Gastrocnemius medialis (tissue), 4 donors: ENCODE data around the gene C3orf62. TPM values are rescaled to one million over a fixed set of nuclear protein-coding genes. Genes with fewer than 3 reads are reported as not detected.
"Not testable (repeated sequence)": the region's sequence is repeated elsewhere in the genome, so short reads cannot be mapped to it uniquely, and the experiment has no call there.

ENCODE experiments used
- ATAC-seq, 2 donors: fragments of 150-250 bp; one replicate each; pipeline ENCODE4 v1.9.1; 2016
- DNase-seq, 2 donors: peaks; one replicate each; pipeline ENCODE4 v3.0.0-alpha.2; 2019
- H3K27ac ChIP-seq, 4 donors: fragments of 200-600 bp; sonication (generic); 1 replicate in 1 of 4; 2 replicates in 3 of 4; pipeline ENCODE4 v1.5.1; 2016 to 2018; ENCODE audit warnings: mild to moderate bottlenecking in 2 of 4, moderate library complexity in 1 of 4
- H3K27me3 ChIP-seq, 3 donors: fragments of 200-600 bp; sonication (generic) in 2 of 3; 1 replicate in 1 of 3; 2 replicates in 2 of 3; pipeline versions ENCODE4 v1.5.1 to v1.6.0; 2016 to 2019; ENCODE audit warnings: mild to moderate bottlenecking in 1 of 3, moderate library complexity in 1 of 3
- H3K36me3 ChIP-seq, 2 donors: fragments of 200-600 bp; sonication (generic) in 1 of 2; one replicate each; pipeline ENCODE4 v1.5.1; 2017 to 2018
- H3K4me1 ChIP-seq, 2 donors: fragments of 200-600 bp; sonication (generic) in 1 of 2; one replicate each; pipeline ENCODE4 v1.5.1; 2016 to 2017; ENCODE audit warnings: mild to moderate bottlenecking in 2 of 2
- H3K4me3 ChIP-seq, 4 donors: fragments of 200-600 bp; sonication (generic) in 3 of 4; 1 replicate in 1 of 4; 2 replicates in 3 of 4; pipeline ENCODE4 v1.5.1; 2016 to 2019; ENCODE audit warnings: mild to moderate bottlenecking in 2 of 4
- H3K9me3 ChIP-seq, 3 donors: fragments of 200-600 bp; sonication (generic) in 2 of 3; 1 replicate in 1 of 3; 2 replicates in 2 of 3; pipeline ENCODE4 v1.5.1; 2016 to 2019
- POLR2A ChIP-seq, 2 donors: fragments of 450-650 bp; IDR thresholded peaks; one replicate each; pipeline ENCODE4 v1.6.1; 2017; ENCODE audit warnings: antibody characterized with exemption in 2 of 2, mild to moderate bottlenecking in 2 of 2, moderate library complexity in 2 of 2
- in situ Hi-C, 4 donors: fragments of 200-750 bp; cut with MboI; loops; one replicate each; pipeline versions ENCODE4 v1.15.0 to v1.8.0; 2017; ENCODE audit warnings: low sequenced_read_pairs in 4 of 4
- intact Hi-C: fragments of 100-400 bp; cut with DNase I; formaldehyde crosslinking; loops from one replicate; pipeline ENCODE4 v1.15.1; 2023; ENCODE audit warnings: low total_unique reads
- total RNA-seq, 4 donors: library from RNA; depleted of rRNA; stranded (reverse); fragments of >200 nt; gene quantifications; one replicate each; pipeline versions ENCODE4 v1.1.0 to v1.2.3, GENCODE V29; 2016
- TF ChIP-seq, protein P1 (sequence below), 5 experiments: fragments of 450-650 bp in 3 of 5; fragments of 200-600 bp in 2 of 5; sonication (generic) in 2 of 5; IDR thresholded peaks in 4 of 5; conservative IDR thresholded peaks in 1 of 5; 1 replicate in 4 of 5; 2 replicates in 1 of 5; pipeline ENCODE4 v1.5.1; 2016 to 2019; ENCODE audit warnings: antibody characterized with exemption in 5 of 5, mild to moderate bottlenecking in 3 of 5, moderate library complexity in 3 of 5

C3orf62 gene
- total RNA-seq, 4 donors from 2014 or later: 0.78 to 1.9 (median 1.3) TPM

DNA sequence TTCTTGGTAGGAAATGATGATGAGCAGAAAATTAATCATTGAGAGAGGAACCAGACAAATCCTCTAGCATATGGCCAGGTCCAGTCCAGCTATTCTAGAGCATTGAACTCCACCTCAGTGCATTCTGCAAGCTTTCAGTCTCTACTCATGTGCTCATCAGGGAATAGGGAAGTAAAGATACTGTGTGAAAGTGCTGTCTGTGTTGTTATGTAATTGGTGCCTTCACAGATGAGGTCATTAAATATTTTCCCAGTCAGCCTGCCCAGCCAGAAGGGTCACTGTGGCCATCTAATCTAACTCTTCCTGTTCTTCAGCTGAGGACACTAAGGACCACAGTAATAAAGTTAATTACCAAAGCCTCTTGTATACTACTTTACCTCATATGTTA is 28.2 kb downstream of the C3orf62 start:
- TF ChIP-seq, protein P1, sequence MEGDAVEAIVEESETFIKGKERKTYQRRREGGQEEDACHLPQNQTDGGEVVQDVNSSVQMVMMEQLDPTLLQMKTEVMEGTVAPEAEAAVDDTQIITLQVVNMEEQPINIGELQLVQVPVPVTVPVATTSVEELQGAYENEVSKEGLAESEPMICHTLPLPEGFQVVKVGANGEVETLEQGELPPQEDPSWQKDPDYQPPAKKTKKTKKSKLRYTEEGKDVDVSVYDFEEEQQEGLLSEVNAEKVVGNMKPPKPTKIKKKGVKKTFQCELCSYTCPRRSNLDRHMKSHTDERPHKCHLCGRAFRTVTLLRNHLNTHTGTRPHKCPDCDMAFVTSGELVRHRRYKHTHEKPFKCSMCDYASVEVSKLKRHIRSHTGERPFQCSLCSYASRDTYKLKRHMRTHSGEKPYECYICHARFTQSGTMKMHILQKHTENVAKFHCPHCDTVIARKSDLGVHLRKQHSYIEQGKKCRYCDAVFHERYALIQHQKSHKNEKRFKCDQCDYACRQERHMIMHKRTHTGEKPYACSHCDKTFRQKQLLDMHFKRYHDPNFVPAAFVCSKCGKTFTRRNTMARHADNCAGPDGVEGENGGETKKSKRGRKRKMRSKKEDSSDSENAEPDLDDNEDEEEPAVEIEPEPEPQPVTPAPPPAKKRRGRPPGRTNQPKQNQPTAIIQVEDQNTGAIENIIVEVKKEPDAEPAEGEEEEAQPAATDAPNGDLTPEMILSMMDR (IDR thresholded peaks at IDR 0.05 in 4 of 5, conservative IDR thresholded peaks at IDR 0.05 in 1 of 5): no peak
- TF ChIP-seq POLR2A (IDR thresholded peaks at IDR 0.05): no peak
- intact Hi-C loops (no loop called here), in situ Hi-C loops (no loop called here)
- Histone ChIP-seq H3K4me3 (no peak overlapping the region), H3K9me3 (no peaks in the 10 kb centered on the region), H3K36me3 (no peaks in the 10 kb centered on the region), H3K27ac (peak overlapping the region; percentile 35 to 56 (median 48)), H3K4me1 (peaks cover 8 to 12% of the 10 kb centered on the region in 2 donors), H3K27me3 (no peaks in the 10 kb centered on the region)
- DNase-seq (peak in 1 of 2 donors; percentile 27), ATAC-seq (peak; percentile 73 to 78)

DNA sequence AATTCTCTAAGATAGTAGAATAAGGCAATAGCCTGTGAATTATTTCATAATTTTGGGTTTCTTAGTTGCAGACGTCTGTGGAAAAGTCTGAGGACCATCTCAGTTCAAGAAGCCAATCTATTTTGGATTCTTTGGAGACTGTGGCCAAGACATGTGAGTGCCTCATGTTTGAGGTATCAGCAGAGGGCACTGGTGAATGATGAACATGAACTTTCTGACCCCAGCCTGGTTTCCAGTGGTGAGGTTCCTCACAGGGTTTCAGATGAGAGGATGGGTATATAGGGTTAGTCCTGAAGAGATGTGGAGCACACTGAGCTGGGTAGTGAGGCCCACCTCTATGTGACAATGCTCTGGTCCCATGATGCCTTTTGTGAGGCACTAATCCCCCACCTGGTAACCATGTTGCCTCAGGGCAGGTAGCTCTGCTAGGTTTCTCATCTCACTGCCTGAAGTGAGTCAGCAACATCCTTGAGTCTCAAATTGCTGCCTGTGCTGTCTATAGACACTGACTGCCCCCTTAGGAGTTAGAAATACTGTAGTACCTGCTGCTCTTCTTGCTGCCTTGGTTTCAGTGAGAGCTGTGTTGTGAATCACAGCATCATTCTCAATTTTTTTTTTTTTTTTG is 32.3 kb downstream of the C3orf62 start:
- peak; percentile 17 to 66 for ATAC-seq
- DNase-seq: no peak
- H3K9me3 ChIP-seq: no peaks in the 10 kb centered on the region
- TF ChIP-seq, protein P1 (IDR thresholded peaks at IDR 0.05 in 4 of 5, conservative IDR thresholded peaks at IDR 0.05 in 1 of 5): no peak
- no peak for TF ChIP-seq POLR2A (IDR thresholded peaks at IDR 0.05)
- H3K4me3 ChIP-seq: no peak overlapping the region
- no peaks in the 10 kb centered on the region for H3K36me3 ChIP-seq
- H3K4me1 ChIP-seq: peaks cover 8 to 12% of the 10 kb centered on the region in 2 donors
- intact Hi-C loops: no loop called here
- in situ Hi-C loops: no loop called here
- no peaks in the 10 kb centered on the region for H3K27me3 ChIP-seq
- H3K27ac ChIP-seq: no peak overlapping the region

DNA sequence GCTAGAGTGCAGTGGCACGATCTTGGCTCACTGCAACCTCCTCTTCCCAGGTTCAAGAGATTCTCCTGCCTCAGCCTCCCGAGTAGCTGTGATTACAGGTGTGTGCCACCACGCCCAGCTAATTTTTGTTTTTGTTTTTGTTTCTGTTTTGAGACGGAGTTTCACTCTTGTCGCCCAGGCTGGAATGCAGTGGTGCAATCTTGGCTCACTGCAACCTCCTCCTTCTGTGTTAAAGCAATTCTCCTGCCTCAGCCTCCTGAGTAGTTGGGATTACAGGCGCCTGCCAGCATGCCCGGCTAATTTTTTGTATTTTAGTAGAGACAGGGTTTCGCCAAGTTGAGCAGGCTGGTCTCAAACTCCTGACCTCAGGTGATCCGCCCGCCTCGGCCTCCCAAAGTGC is 36.9 kb downstream of the C3orf62 start:
- intact Hi-C loops, in situ Hi-C loops, ATAC-seq, DNase-seq, H3K4me3 ChIP-seq, H3K4me1 ChIP-seq, H3K36me3 ChIP-seq, H3K9me3 ChIP-seq, H3K27me3 ChIP-seq: not testable (repeated sequence)
- H3K27ac ChIP-seq: peak overlapping the region in 2 of 4 donors; percentile 63 to 78

DNA sequence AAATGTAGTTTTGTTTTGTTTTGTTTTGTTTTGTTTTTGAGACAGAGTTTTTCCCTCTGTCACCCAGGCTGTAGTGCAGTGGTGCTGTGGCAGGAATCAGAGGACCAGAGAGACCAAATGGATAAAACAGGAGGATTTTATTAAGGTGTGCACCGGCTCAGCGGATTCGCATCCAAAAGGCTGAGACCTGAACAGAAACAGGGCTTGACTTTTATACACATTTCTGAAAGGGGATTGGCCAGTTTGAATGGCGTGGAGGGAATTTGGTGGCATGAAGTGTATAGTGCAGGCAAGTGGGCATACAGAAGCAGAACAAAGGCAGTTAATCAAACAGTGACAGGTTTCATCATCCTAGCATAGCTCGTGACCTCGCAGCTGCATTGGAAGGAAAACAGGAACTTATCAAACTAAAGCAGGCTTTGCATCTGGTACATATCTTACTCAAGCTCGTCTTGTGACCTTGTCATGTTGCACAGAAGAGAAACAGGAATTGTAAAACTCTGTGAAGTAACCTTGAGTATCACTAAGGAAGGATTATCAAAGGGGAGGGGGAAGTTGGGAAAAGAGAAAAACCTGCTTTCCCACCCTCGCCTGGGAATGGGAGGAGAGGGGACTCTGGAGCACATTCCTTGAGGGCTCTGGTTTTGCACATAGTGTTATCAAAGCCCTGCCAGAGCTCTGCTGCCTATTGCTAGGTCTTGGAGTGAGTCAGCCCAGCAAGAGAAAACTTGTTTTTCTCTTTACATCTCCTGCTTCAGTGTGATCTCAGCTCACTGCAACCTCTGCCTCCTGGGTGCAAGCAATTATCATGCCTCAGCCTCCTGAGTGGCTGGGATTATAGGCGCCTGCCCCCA is 38.5 kb downstream of the C3orf62 start:
- intact Hi-C loops (no loop called here), in situ Hi-C loops (no loop called here)
- ATAC-seq (peak; percentile 89 to 92), DNase-seq (peak; percentile 46 to 50)
- Histone ChIP-seq H3K4me3 (no peak overlapping the region), H3K27me3 (no peaks in the 10 kb centered on the region), H3K36me3 (no peaks in the 10 kb centered on the region), H3K27ac (peak overlapping the region; percentile 63 to 78 (median 70)), H3K9me3 (no peaks in the 10 kb centered on the region), H3K4me1 (peaks cover 5 to 8% of the 10 kb centered on the region in 2 donors)
- TF ChIP-seq POLR2A (IDR thresholded peaks at IDR 0.05): no peak
- TF ChIP-seq, protein P1 (IDR thresholded peaks at IDR 0.05 in 4 of 5, conservative IDR thresholded peaks at IDR 0.05 in 1 of 5): no peak

DNA sequence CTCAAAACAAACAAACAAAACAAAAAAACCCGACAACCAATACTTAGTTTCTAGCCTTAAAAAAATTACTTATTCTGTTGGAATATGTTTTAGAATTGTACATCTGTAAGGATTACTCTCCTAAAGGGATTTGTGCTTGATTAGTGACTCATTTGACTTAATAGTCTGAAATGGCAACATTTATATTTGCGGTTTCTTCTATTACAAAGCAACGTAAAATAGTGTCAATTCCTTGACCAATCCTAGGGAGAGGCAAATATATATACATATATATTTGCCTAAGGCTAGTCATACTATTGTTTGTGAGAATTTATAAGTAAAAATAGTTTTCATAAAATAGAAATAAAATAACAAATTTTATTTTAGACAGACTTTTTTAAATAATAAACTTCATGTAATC is 39.7 kb downstream of the C3orf62 start:
- no peak for DNase-seq
- no peaks in the 10 kb centered on the region for H3K27me3 ChIP-seq
- intact Hi-C loops (no loop called here), in situ Hi-C loops (no loop called here)
- no peak for TF ChIP-seq POLR2A (IDR thresholded peaks at IDR 0.05)
- TF ChIP-seq, protein P1 (IDR thresholded peaks at IDR 0.05 in 4 of 5, conservative IDR thresholded peaks at IDR 0.05 in 1 of 5): no peak
- H3K9me3 ChIP-seq: no peaks in the 10 kb centered on the region
- no peak overlapping the region for H3K27ac ChIP-seq
- no peak for ATAC-seq
- no peaks in the 10 kb centered on the region for H3K36me3 ChIP-seq
- H3K4me3 ChIP-seq: no peak overlapping the region
- peaks cover 5 to 8% of the 10 kb centered on the region in 2 donors for H3K4me1 ChIP-seq
